C4-2B (cell line): ENCODE measurements around the gene ARHGAP31.

ENCODE experiments used
- H3K27ac ChIP-seq: fragments of 450-650 bp; 2 replicates; pipeline ENCODE4 v1.5.1; 2017
- ZFX ChIP-seq: fragments of 450-650 bp; IDR thresholded peaks from 2 replicates; pipeline ENCODE4 v1.6.1; 2017
- TF ChIP-seq, protein P1 (sequence below): fragments of 450-650 bp; conservative IDR thresholded peaks from 2 replicates; pipeline ENCODE4 v1.5.1; 2017; ENCODE audit warnings: mild to moderate bottlenecking

Gene ARHGAP31

DNA sequence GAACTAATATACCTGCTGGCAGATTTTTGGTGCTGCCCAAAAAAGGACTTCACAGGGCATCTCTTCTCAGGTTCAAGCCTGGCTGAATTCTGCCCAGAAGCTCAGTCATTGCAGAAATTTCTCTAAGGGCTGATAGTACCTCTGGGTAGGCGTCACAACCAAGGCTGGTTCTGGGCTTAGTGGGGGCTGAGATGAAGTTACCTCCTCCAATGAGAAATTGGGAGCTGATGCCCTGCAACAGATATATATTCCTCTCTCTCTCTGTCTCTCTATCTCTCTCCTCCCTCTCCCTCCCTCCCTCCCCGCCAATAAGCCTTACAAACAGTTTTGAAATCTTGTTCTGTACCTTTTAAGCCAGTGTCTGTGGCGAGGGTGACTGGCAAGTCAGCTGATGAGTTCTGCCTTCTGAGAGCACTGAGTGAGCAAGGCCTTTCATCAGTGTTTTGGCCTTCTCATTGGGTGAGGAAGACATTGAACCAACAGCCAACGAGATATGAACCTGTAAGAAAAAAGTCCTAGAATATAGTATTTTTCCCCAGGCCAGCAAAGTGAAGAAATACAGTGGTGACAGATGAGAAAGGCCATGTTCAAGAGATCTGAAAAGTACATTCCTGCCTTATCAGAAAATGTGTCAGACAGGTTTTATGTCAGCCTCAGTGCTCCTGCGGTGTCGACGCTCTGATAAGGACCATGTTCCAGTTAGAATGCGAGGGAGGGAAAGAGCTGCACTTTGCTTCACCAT lies 123.8 kb downstream of the ARHGAP31 start:
- no peak for TF ChIP-seq ZFX
- TF ChIP-seq, protein P1, sequence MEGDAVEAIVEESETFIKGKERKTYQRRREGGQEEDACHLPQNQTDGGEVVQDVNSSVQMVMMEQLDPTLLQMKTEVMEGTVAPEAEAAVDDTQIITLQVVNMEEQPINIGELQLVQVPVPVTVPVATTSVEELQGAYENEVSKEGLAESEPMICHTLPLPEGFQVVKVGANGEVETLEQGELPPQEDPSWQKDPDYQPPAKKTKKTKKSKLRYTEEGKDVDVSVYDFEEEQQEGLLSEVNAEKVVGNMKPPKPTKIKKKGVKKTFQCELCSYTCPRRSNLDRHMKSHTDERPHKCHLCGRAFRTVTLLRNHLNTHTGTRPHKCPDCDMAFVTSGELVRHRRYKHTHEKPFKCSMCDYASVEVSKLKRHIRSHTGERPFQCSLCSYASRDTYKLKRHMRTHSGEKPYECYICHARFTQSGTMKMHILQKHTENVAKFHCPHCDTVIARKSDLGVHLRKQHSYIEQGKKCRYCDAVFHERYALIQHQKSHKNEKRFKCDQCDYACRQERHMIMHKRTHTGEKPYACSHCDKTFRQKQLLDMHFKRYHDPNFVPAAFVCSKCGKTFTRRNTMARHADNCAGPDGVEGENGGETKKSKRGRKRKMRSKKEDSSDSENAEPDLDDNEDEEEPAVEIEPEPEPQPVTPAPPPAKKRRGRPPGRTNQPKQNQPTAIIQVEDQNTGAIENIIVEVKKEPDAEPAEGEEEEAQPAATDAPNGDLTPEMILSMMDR: no peak

DNA sequence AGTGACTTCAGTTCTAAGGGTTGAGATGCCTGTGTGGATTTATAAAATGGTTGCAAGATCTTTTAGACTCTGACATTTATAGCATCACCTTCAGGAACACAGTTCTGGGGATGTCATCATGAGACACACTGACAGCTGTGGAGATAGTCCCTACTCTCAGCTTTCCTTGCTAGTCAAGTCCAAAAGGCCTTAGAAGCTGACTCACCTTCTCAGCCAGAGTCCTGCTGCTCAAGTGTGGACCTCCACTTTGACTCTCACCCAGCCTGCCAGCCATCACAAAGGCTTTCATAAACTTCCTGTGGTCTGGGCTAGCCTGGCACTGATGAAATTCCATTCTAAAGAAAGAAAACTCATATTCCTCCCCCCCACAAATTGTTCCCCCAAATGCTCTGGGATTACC lies 124.5 kb downstream of the ARHGAP31 start:
- no peak overlapping the region for H3K27ac ChIP-seq
- no peak for TF ChIP-seq ZFX
- TF ChIP-seq, protein P1: no peak

More for the DNA sequence above, 123.8 kb downstream of the ARHGAP31 start:
- H3K27ac ChIP-seq: no peak overlapping the region

DNA sequence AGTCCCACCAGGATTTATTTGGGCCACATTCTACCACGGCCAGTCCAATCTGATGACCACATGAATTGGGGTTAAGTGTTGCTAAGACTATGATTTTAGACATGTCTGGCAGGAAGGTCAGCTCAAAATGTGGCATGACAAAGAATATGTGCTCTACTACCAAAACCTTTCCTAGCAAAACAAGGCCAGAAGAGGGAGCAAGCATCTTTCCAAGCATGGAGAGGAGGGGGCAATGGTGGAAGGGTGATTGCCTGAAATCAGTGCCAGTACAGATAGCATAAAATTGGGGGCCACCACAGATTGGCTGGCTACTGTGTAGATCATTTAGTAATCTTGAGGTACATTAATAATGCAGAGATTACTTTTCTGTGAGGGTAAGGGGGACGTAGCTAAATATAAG lies 126.0 kb downstream of the ARHGAP31 start:
- no peak overlapping the region for H3K27ac ChIP-seq
- TF ChIP-seq, protein P1: peak; percentile 27; the same call in 1 of the 2 replicates
- no peak for TF ChIP-seq ZFX

DNA sequence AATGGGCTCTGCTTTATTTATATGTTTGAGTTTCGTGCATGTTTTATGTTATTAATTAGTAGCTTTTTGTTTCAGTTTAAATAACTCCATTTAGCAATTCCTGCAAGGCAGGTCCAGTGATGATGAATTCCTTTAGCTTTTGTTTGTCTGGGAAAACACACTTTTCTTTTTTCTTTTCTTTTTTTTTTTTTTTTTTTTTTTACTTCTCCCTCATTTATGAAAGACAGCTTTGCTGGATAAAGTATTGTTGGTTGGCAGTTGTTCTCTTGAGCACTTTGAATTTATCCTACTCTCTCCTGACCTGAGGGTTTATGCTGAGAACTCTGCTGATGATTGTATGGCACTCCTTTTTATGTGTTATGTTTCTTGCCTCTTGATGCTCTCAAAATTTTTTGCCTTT lies 133.5 kb downstream of the ARHGAP31 start:
- no peak overlapping the region for H3K27ac ChIP-seq
- no peak for TF ChIP-seq ZFX
- TF ChIP-seq, protein P1: no peak

DNA sequence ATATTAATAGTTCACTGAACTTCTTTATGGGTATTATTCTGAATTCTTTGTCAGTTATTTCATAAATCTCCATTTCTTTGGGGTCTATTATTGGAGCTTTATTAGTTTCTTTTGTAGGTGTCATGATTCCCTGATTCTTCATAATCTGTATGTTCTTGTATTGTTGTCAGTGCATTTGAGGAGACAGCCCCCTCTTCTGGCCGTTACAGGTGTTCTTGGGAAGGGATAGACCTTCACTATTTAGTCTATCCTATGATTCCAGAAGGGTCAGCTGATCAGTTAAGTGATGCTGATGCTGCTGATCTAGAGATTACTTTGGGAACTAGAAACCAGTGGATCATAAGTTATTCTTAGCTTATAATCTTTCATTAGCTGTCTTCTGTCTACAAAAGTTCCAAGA lies 134.4 kb downstream of the ARHGAP31 start:
- no peak for TF ChIP-seq ZFX
- TF ChIP-seq, protein P1: peak; percentile 35
- H3K27ac ChIP-seq: no peak overlapping the region

DNA sequence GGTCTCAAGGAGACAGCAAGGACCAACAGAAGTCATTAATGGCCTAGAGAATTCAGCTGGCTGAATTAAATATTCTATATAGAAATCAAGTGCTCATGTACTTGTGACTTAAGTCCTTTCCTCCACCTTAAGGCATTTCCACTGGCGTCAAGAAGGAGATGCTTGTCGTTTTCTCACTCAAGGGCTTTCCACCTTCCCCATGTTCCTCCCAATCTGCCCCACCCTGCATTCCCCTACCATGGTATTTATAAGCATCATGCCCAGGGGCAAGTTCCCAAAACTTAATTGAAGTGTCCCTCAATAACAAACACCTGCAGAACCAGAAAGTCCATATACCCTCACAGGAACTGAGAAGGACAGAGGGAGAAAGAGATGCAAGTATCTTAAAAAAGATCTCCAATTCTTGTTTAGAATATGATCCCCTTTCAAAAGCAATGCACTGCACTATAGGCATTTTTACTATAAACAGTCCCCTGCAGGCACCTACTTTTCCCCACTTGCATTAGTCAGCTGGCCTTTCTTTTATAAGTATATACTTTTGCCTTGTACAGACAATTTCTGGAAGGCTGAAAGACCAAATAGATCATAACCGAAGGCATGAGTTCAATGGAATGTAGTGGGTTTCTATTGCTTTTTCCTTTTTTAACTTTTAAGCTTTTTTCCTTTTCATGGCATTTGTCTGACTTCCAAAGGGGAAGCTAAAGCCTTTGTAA lies 139.6 kb downstream of the ARHGAP31 start:
- TF ChIP-seq, protein P1: no peak
- no peak for TF ChIP-seq ZFX
- H3K27ac ChIP-seq: no peak overlapping the region

DNA sequence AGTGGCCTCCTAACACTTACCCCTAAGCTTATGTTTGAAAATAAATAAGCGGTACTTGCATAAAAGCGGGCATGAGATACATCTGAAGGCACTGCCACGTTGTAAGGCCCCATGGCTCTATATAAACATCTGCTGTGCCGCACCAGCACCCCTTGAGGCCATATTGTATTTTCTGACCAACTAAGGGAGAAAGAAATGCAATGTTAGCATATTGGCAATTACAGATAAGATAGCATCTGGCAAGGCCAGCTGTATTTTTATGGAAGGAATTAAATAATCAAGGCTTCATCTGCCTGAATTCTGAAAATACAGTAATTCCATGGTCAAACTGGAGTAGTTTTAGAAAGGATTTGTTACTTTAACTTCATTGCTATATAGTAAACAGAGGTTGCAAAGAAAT lies 140.5 kb downstream of the ARHGAP31 start:
- TF ChIP-seq ZFX: no peak
- TF ChIP-seq, protein P1: no peak; the same call in 1 of the 2 replicates
- no peak overlapping the region for H3K27ac ChIP-seq
